ENCODE measurements around the gene SH3BP5. TPM values are rescaled to one million over a fixed set of nuclear protein-coding genes. Genes with fewer than 3 reads are reported as not detected.

Gene SH3BP5
- polyA plus RNA-seq, 1 of the 3 experiments (the other 2 are of a cell fraction): 29.5 TPM

DNA sequence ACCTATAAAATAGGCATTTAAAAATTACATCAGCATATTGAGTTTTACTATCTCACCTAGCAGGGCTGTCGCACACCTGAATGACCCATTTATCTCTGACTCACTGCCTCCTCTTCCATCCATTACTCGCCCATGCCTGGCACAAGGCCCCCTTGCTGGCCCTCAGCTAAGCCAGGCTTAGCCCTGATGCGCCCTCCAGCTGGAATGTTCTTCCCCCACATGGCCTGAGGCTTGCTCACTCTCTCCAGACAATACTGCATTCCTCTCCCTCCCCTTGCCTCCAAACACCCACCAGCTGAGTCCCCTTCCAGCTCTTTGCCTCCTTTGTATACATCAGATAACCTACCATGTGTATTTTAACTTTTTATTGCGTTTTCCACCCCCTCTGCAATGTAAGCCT is 7.2 kb downstream of the SH3BP5 start:
- Histone ChIP-seq H3F3A (replicated peaks; ENCODE audit: insufficient read depth) (peaks cover 18% of the 10 kb centered on the region), H3K27me3 (ENCODE audit: insufficient read depth) (no peaks in the 10 kb centered on the region), H3K9ac (no peak overlapping the region; the same call in 1 of the 2 replicates), H3K4me1 (ENCODE audit: control insufficient read depth in 1 of 2, insufficient read depth in 2 of 2, low read depth in 1 of 2, low read length in 1 of 2) (peaks cover 26 to 30% of the 10 kb centered on the region in 2 experiments; a peak in 2 of 4 replicates), H3K36me3 (replicated peaks in 1 of 2; ENCODE audit: control insufficient read depth in 1 of 2, insufficient read depth in 2 of 2, low read length in 1 of 2) (peaks cover 0 to 4% of the 10 kb centered on the region in 2 experiments), H2AFZ (ENCODE audit: low read depth) (no peak overlapping the region), H3K9me3 (no peaks in the 10 kb centered on the region), H3K79me2 (ENCODE audit: insufficient read depth) (peaks cover 19% of the 10 kb centered on the region; the same call in 1 of the 2 replicates), H3K9me2 (no peaks in the 10 kb centered on the region), H3K27ac (ENCODE audit: low read depth in 2 of 2, low read length in 1 of 2) (peak overlapping the region; percentile 8 to 52), H3K4me3 (ENCODE audit: low read depth in 2 of 2, low read length in 1 of 2) (no peak overlapping the region), H3K4me2 (peak overlapping the region; percentile 64; the same call in 1 of the 2 replicates), H4K20me1 (ENCODE audit: insufficient read depth) (no peaks in the 10 kb centered on the region; the same call in 1 of the 2 replicates)
- WGBS (ENCODE audit: low lambda C conversion rate): 39% methylated on average over 4 of the region's 4 CpGs
- POLR2A ChIA-PET: no interaction called here
- CTCF ChIA-PET: interaction anchor here (1.3 to 8.3 kb wide), 3 partner anchors 13 to 122 kb away, joined by 4 to 59 read pairs (median 6); no protein-coding TSS in a partner anchor
- TF ChIP-seq RAD21 (IDR thresholded peaks at IDR 0.05; ENCODE audit: low read length) (no peak), EP300 (IDR thresholded peaks at IDR 0.05; ENCODE audit: borderline replicate concordance in 1 of 2, low read depth in 1 of 2, low read length in 1 of 2) (peak in 1 of 2 experiments; percentile 42; a peak in 1 of 4 replicates), PBX3 (IDR thresholded peaks at IDR 0.05) (peak; percentile 27; the same call in 1 of the 2 replicates), ZBTB33 (IDR thresholded peaks at IDR 0.05; ENCODE audit: borderline replicate concordance, low read depth) (no peak), EZH2phosphoT487 (IDR thresholded peaks at IDR 0.05; ENCODE audit: borderline replicate concordance, low read depth) (no peak), NRF1 (IDR thresholded peaks at IDR 0.05; ENCODE audit: low read depth, low read length) (no peak), YY1 (IDR thresholded peaks at IDR 0.05; ENCODE audit: low read depth) (no peak), TAF1 (IDR thresholded peaks at IDR 0.05; ENCODE audit: borderline replicate concordance, low read depth, low read length) (no peak), POLR2AphosphoS5 (IDR thresholded peaks at IDR 0.05; ENCODE audit: low read depth, low read length) (0 out of 2 replicates have a peak, but pooled peaks have one; percentile 12), FOSL2 (IDR thresholded peaks at IDR 0.05; ENCODE audit: borderline replicate concordance, low read depth) (peak; percentile 56; the same call in 1 of the 2 replicates), FOXJ3 (CRISPR knock-in tag; IDR thresholded peaks at IDR 0.05) (no peak), TEAD4 (IDR thresholded peaks at IDR 0.05; ENCODE audit: borderline replicate concordance, insufficient read depth) (0 out of 2 replicates have a peak, but pooled peaks have one; percentile 24), JUND (IDR thresholded peaks at IDR 0.05) (peak; percentile 36; the same call in 1 of the 2 replicates), GABPA (IDR thresholded peaks at IDR 0.05; ENCODE audit: low read depth) (no peak), ELF1 (IDR thresholded peaks at IDR 0.05) (no peak), FOXM1 (IDR thresholded peaks at IDR 0.05; ENCODE audit: low read depth) (no peak), MEF2A (IDR thresholded peaks at IDR 0.05; ENCODE audit: borderline replicate concordance, low read depth) (no peak), RXRA (IDR thresholded peaks at IDR 0.05; ENCODE audit: borderline replicate concordance, low read depth) (peak; percentile 43; the same call in 1 of the 2 replicates), CHD2 (IDR thresholded peaks at IDR 0.05; ENCODE audit: low read length, partially characterized antibody) (no peak), TCF12 (IDR thresholded peaks at IDR 0.05) (peak; percentile 71)
- TF ChIP-seq, protein P1, sequence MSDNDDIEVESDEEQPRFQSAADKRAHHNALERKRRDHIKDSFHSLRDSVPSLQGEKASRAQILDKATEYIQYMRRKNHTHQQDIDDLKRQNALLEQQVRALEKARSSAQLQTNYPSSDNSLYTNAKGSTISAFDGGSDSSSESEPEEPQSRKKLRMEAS (IDR thresholded peaks at IDR 0.05; ENCODE audit: low read depth): peak; percentile 82
- TF ChIP-seq, protein P2, sequence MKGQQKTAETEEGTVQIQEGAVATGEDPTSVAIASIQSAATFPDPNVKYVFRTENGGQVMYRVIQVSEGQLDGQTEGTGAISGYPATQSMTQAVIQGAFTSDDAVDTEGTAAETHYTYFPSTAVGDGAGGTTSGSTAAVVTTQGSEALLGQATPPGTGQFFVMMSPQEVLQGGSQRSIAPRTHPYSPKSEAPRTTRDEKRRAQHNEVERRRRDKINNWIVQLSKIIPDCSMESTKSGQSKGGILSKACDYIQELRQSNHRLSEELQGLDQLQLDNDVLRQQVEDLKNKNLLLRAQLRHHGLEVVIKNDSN (IDR thresholded peaks at IDR 0.05; ENCODE audit: borderline replicate concordance, low read depth): no peak
- peak; percentile 26 for DNase-seq
